SW 1271 (cell line): ENCODE measurements around the gene TTC39B.
A peak's percentile ranks its signal among the peaks of the same experiment; 100 is the strongest.

Experiments used
- DNase-seq, 2 experiments: peaks; one replicate each; lab custom pipeline; 2025; lab: John Stamatoyannopoulos, UW

The TTC39B gene

DNA sequence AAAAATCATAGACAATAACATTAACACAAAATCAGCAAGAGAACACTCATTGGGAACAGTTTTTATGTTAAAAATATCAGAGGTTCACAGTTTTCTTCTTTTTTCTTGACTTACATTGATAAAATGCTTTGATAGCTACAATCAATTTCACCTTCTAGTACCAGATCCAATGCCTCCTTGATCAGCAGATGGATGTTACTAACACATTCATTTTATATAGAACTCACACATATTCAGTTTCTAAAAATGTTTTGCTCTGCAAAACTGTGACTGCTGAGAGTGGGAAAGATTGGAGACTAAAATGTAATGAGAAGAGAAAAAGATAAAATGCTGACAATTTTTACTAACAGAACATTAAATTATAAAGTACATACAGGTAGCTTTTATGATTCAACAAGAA lies 143.1 kb downstream of the TTC39B start:
- DNase-seq, result no peak

DNA sequence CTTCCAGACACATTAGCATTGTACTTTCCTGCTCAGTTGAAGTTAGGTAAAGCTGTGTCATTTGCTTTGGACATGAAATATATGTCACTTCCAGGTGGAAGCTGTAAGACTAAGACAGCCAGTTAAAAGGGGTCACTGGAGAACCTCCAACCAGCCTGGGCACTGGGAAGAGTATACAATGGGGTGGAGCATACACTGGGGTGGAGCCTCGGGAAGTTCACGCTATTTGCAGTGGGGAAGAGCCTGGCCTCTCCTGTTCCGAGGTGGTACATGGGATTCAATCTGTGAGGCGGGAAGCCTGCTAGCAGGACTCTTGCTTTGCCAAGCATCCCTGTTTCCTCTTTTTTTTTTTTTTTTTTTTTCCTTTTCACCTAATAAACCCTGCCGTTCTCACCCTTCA lies 145.3 kb downstream of the TTC39B start:
- DNase-seq, result no peak

DNA sequence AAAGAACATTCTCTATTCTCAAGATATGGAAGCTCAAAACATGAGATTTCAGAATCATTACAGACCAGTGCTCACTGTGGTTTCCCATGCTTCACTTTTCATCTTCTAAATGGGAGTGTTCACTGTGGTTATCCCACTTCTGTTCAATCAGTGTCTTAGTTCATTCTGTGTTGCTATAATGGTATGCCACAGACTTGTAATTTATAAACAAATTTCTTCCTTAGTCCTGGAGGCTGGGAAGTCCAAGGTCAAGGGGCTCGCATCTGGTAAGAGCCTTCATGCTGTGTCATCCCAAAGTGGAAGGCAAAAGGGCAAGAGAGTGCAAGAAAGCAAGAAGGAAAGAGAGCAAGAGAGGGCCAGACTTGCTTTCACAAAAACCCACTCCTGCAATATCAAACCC lies 146.3 kb downstream of the TTC39B start:
- no peak for DNase-seq

DNA sequence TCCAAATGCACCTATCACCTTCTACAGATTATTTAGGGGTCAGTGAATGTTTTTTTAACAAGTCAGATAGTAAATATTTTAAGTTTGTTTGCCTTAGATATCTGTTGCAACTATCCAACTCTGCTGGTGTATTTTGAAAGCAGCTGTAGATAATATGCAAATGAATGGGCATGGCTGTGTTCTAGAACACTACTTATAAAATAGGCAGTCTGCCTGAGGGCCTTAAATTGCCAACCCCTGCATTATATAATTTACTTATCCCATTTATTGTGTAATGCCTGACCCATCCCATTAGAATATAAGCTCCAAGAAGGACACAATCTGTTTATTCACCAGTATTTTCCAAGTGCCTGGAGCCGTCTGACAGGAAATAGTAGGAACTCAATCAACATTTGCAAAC lies 149.0 kb downstream of the TTC39B start:
- DNase-seq, result no peak

DNA sequence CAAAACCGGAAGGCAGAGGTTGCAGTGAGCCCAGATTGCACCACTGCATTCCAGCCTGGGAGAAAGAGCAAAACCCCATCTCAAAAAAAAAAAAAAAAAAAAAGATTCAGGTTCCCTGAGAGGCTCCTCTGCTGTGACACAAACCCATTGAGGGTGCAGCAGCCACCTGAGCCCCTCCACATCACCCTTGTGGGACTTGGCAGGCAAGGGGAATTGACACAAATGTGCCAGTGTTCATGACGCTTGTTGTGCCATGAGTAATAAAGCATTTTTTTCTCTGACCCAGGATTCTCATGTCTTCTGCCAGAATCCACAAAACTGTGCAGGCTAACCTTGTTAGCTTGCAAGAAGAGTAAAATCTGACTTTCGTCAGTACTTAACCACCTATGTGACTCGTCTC lies 149.6 kb downstream of the TTC39B start:
- no peak for DNase-seq

DNA sequence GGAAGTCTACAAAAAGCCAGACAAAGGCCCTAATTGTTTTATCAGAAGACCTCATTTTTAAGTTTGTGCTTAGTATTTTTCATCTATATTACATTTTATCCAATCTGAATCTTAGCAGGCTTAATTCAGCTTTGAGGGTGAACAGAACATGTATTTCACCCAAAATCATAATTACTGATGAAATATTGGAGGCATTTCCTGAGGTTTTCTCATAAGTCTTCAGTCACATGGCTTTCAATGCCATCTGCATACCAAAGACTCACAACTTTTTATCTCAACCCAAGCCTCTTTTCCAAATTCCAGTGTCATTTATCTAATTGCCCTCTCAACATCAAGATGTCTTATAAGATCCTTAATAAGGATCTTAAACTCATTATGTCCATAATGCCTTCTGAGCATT lies 150.8 kb downstream of the TTC39B start:
- no peak for DNase-seq

DNA sequence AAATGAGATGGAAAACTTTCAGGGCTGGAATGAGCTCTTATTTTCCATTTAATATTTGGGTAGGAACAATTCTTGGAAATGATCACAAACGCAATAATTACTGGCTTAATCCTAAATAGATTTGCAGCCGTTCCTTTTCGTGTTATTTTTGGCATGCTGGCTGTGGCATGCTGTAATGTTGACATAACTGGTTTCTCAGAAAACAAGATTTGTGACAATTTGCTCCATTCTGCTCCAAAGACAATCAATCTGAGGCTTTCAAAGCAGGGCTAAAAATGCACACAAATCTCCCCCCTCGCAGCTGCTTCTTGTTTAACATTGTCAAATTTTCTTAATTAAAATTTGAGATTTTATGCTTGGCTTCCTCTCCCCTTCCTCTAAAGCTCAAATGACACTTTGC lies 151.2 kb downstream of the TTC39B start:
- DNase-seq, result no peak

DNA sequence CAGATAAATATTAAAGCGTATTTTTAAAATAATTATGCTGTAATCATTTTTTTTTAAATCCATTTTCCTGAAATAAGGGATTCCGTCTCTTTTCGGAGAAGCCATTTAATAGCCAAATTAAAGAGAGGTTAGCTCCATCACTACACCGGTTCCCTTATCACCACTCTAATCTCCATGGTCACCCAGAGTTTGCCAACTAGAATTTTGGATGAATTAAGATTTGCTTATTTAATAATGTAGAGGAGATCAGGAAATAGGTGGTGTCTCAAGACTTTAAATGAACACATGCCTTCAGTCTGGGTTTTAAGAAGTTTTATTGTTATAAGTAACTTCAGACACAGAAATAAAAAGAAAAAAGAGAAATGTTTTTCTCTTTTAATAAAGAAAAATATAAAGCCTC lies 151.7 kb downstream of the TTC39B start:
- DNase-seq, result no peak

DNA sequence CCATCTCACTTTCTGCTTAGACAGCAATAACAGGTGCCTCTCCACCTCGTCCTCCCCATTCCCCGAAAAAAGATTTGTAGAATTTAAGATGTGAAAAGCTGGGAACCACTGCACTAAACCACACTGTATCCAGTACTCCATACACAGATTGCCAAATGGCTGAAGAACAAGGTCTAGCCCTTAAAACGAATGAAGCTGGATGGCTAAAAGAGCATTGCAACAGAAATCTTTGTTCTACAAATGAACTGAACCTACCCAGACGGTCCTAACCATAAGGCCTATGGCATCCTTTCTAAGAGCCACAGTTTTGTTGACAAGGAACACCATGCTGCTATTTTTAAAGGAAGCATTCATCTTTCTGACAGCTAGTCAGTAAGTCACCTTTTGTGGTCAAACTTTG lies 152.3 kb downstream of the TTC39B start:
- DNase-seq, result no peak

DNA sequence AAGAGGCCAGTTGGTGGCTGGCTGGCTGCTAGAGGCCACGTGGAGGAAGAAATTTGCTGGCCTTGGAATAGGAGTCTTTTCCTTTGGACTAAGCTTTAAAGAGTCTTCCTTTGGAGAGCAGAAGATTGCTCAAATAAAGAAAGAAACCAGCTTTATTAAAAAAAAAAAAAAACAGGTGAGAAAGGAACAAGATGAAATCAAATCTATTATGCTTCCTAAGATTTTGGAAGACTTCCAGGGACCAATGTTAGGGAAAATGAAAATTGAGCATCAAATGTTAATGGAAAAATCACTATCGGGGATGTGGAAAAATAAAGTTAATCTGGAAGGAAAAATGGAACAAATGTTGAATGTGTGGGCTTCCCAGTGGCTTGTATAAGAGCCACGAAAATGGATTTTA lies 153.1 kb downstream of the TTC39B start:
- no peak for DNase-seq

DNA sequence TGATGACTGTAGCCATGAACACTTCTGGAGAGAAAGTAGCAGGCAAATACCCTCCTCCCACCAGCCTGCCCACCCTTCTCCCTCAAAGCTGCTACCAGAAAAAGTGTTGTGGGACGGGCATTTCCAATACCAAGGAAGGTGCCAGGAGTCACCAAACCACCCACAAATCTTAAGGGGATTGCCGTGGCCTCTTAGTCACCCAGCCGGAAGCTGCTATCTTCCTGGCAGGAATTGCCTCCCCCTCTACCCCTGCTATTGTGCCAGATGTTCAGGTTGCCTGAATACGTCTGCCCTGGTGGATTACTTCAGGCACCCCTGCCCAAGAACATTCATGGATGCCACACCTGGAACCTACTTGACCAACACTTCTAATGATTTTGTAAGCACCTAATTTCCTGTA lies 156.1 kb downstream of the TTC39B start:
- DNase-seq, result no peak

DNA sequence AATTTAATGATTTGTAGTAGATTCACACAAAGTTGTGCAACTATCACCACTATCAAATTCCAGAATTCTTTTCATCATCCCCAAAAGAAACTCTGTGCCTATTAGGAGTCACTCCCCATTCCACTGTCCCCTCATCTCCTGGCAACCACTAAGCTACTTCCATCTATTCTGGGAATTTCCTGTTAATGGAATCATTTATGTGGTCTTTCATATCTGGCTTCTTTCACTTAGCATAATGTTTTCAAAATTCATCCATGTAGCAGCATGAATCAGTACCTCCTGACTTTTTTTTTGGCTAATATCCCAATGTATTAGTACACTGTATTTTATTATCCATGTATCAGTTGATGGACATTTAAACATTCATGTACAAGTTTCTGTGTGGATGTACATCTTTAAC lies 157.6 kb downstream of the TTC39B start:
- DNase-seq, result no peak

DNA sequence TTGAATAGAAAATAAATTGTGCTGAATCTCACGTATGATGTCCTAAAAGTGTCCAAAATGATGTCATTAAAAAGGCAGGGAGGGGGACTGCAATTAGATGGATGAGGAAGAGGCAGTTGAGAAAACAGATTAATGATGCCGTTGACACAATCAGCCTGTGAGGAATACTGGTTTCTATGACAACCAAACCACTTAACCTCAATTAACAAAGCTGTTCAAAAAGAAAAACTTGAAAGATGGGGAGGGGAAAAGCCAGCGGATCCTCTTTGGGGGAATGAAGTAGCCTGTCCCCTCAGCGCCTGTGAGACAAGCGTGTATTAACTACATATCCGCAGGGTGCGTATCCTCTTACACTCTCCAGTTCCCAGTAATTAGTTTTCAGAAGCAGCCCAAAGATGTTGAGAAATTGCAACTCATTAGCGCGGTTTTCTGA lies 160.7 kb downstream of the TTC39B start:
- DNase-seq, result no peak

DNA sequence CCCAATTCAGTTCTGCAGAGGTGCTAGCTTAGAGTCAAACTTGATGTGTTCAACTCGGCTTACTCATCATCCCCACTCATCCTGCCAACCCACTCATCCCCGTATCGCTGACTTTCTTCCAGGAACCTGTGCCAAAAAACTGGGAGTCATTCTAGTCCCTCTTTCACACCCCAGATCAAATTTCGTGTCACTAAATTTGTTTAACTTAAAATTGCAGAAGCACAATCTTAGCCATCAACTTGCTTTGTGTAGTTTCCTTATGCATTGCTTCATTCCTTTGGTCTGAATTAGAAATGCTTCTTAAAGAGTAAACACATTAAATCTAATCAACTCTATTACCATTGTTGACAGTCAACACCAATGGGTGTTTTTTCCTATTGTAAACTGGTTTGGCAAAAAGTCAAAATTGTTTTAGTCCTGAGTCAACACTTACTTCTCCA lies 162.4 kb downstream of the TTC39B start:
- no peak for DNase-seq

DNA sequence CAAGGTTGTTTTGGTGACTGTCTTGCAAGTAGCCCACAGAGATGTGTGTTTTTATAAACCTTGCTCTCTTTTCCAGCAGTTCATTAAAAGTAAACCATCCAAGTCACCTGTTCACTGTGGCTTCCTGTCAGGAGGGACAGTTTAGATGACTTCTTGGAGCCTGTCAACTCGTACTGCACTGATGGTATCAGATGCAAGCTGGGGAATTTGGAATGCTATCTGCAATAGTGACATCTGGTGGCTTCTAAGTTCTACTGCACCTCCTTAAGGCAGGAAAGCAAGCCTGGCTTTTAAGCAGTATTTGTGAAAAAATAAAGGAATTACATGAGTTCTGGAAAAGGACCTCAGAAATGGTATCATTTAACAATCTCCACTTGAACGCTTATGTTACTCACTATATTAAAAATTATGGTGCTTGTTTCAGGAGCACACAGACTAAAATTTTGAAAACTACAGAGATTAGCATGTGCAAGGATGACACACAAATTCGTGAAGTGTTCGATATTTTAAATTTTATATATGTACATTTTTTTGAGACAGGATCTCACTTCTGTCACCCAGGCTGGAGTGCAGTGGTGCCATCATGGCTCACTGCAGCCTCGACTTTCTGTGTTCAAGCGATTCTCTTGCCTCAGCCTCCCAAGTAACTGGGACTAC lies 164.0 kb downstream of the TTC39B start:
- DNase-seq, result peak in 1 of 2 experiments; percentile 9

DNA sequence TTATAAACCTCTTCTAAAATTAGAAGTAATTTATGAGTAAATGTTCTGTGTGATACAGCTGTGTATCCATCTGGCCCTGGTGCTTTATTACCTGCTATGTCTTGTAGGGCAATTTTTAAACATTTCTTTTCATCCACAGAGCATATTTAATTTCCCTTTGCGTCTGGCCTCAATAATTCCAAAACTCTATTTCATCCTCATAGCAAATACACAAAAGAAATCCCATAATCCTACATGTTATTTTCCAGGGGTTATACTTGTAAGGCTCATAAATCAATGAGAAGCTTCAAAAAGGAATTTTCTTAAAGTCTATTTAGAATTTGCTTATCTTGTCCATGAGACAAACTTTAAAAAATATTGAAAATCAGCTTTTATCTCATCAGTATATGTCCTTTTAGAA lies 167.0 kb downstream of the TTC39B start:
- DNase-seq, result no peak

DNA sequence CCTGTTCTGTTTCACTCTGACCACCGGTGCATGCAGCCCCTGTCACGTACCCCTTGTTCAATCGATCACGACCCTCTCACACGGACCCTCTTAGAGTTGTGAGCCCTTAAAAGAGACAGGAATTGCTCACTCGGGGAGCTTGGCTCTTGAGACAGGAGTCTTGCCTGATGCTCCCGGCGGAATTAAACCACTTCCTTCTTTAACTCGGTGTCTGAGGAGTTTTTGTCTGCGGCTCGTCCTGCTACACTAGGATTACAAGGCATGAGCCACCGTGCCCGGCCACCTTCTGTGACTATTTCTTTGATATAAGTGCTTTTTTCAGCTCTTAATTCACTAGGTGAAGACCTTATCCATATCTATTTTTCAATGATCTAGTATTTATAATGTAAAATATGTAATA lies 167.5 kb downstream of the TTC39B start:
- DNase-seq, result no peak

DNA sequence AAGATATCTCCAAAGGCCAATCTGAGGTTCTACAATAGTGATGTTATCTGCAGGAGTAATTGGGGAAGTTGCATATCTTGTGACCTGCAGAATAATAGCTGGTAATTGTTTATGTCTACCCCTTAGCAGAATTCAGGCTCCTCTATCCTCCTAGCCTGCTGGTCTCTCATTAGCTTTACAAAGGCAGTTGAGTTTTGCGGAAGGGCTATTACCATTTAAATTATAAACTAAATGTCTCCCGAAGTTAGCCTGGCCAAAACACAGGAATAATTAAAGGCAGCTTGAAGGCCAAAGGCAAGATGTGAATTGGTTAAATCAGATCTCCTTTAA lies 168.7 kb downstream of the TTC39B start:
- no peak for DNase-seq

DNA sequence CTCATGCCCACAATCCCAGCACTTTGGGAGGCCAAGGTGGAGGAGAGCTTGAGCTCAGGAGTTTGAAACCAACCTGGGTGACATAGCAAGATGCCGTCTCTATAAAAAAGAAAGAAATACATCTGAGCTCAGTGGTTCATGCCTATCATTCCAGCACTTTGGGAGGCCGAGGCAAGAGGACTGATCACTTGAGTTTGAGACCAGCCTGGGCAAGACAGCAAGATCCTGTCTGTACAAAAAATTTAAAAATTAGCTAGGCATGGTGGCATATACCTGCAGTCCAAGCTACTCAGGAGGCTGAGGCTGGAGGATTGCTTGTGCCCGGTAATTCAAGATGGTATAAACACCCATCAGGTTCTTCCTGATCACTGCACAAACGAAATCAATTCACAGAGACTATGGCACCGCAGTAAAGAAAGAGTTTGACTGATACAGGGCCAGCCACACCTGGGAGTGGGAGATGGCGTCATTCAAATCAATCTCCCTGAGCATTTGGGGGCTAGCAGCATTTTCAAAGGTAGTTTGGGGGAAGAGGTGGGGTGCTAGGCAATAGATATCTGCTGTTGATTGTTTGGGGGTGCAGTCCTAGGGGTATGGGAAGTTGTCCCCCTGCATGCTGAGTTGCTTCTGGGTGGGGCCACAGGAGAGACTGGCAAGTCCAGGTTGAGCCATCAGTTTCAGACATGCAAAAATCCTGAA lies 169.2 kb downstream of the TTC39B start:
- DNase-seq, result no peak

DNA sequence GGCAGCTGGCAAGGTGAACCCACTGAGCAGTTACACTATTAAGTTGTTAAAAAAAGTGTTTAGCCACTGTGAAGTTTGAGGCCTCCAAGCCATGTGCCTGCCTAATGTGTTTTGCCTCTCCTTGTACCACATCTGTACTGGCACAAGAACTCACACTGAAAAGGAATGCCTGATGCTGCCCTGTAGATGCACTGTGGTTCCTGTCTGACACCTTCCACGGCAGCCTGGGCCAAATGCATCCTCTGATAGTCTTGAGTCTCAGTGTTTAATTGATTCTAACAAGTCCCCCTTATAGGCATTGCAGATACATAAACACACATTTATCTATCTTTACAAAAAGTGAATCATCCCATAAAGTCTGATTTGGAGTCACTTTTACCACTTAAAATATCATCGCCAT lies 169.9 kb downstream of the TTC39B start:
- no peak for DNase-seq

DNA sequence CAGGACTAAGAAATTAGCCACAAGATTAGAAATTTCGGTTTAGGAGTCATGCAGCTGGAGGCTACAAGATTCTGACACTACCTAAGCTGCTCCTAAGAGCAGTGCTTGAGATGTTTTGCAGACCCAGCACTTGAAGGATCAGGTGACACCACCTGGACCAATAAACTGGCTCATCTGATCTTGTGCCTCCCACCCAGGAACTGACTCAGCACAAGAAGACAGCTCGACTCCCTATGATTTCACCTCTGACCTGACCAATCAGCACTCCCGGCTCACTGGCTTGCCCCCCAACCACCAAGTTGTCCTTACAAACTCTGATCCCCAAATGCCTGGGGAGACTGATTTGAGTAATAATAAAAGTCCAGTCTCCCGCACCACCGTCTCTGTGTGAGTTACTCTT lies 170.4 kb downstream of the TTC39B start:
- no peak for DNase-seq

DNA sequence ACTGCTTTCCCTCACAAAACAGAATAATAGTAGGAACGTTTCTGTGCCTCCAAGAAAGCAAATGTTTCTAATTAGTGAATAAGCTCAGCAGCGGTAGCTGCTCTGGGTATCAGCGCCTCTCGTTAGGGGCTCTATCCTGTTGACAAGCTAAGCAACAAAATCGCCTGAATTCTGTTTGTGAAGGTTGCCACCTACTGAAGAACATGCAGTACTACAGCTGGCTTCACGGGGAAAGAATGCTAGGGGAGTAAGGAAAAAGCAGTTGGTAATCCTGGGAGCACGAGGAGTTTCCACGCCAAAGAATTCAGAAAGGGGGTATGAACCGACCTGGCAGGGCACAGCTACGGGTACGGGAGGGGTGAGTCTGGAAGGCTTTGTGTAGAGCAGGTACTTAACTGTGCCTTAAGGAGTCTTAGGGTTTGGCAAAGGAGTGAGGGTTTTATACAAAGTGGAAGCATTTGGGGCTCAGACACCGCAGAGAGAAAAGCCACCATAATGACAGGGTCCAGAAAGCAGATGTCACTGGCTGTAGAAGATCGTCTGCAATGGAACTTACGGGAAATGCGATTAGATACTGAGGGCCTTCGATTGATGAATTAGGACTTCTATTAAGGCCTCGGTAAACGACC lies 171.7 kb downstream of the TTC39B start:
- DNase-seq, result peak in 1 of 2 experiments; percentile 15

DNA sequence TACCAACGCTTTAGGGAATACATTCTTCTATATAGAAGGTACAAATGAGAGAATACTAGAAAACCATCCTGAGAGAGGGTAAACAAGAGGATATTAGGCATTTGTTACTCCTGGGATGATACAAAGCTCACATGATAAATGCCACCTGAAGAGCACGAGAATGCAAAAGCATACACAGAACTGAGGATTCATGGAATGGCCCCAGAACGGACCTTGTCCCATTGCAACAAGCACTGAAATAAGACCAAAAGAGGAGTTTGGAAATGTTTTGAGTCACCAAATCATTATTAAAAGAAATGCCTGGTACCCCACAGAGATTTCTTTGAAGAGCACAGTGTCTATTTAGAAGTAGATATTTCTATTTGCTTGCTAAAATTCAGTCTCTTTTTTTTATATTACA lies 173.5 kb downstream of the TTC39B start:
- no peak for DNase-seq

DNA sequence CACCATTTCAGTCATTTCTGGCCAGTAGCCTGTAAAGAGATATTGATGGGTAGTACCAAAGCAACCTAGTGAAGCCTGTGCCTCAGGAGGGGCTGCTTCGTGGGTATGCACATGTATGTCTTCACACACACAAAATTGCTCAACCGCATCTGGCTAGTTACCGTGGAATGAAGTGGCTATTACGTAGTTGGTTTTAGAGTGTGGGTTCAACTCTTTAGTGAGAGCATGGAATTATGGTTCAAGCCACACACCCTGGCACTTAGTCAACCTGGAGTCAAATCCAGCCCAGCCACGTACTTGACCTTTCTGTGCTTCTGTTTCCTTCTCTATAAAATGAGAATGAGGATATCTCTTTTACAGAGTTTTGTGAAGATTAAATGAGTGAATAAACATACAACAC lies 174.9 kb downstream of the TTC39B start:
- DNase-seq, result no peak
